Sigmoid colon (tissue), 7 donors: Measurements from ENCODE around the gene CAMK1G. TPM values are rescaled to one million over a fixed set of nuclear protein-coding genes. Genes with fewer than 3 reads are reported as not detected.

Source experiments
- DNase-seq: peaks from one replicate; pipeline ENCODE4 v3.0.0-alpha.2; 2019
- H3K27ac ChIP-seq, 4 donors: fragments of 200-600 bp; sonication (generic); one replicate each; pipeline ENCODE4 v1.5.1; 2016 to 2019; ENCODE audit warnings: mild to moderate bottlenecking in 1 of 4
- H3K27me3 ChIP-seq, 3 donors: fragments of 200-600 bp; sonication (generic); one replicate each; pipeline ENCODE4 v1.5.1; 2019; ENCODE audit warnings: mild to moderate bottlenecking in 1 of 3
- H3K36me3 ChIP-seq, 4 donors: fragments of 200-600 bp; sonication (generic); one replicate each; pipeline ENCODE4 v1.5.1; 2016 to 2019
- H3K4me1 ChIP-seq, 4 donors: fragments of 200-600 bp; sonication (generic); one replicate each; pipeline ENCODE4 v1.5.1; 2017 to 2019
- H3K4me3 ChIP-seq, 4 donors: fragments of 200-600 bp; sonication (generic); one replicate each; pipeline ENCODE4 v1.5.1; 2017 to 2019; ENCODE audit warnings: mild to moderate bottlenecking in 2 of 4, moderate library complexity in 1 of 4
- H3K9me3 ChIP-seq, 4 donors: fragments of 200-600 bp in 3 of 4; sonication (generic) in 3 of 4; one replicate each; pipeline versions ENCODE4 v1.5.1 to v1.6.1; 2013 to 2019
- EP300 ChIP-seq, 4 donors: sonication (generic); formaldehyde crosslinking; IDR thresholded peaks; one replicate each; pipeline ENCODE4 v1.6.1; 2017; ENCODE audit warnings: antibody characterized with exemption in 4 of 4
- POLR2A ChIP-seq, 2 donors: fragments of 450-650 bp; IDR thresholded peaks; one replicate each; pipeline ENCODE4 v1.6.1; 2016; ENCODE audit warnings: antibody characterized with exemption in 2 of 2, mild to moderate bottlenecking in 2 of 2, moderate library complexity in 2 of 2
- POLR2AphosphoS5 ChIP-seq, 4 donors: sonication (generic); formaldehyde crosslinking; IDR thresholded peaks; one replicate each; pipeline ENCODE4 v1.6.1; 2017; ENCODE audit warnings: antibody characterized with exemption in 4 of 4
- WGBS, 2 donors: extraction: QIAGEN DNeasy Blood & Tissue Kit; methylation state at CpG; one replicate each; pipeline ENCODE4 v1.1.7; 2013; 5-methylcytosine and 5-hydroxymethylcytosine counted together
- intact Hi-C: fragments of 100-400 bp; cut with DNase I; formaldehyde crosslinking; loops from one replicate; pipeline ENCODE4 v1.15.1; 2023
- polyA plus RNA-seq, 3 donors: library from polyadenylated mRNA; stranded (reverse); fragments of 200-250 nt; gene quantifications; one replicate each; pipeline ENCODE4 v1.2.3, GENCODE V29; 2013
- total RNA-seq, 4 donors: library from RNA; depleted of rRNA; stranded (reverse); fragments of >200 nt; gene quantifications; one replicate each; pipeline ENCODE4 v1.1.0, GENCODE V29; 2016
- TF ChIP-seq, protein P1 (sequence below), 4 experiments: fragments of 450-650 bp in 3 of 4; fragments of 200-600 bp in 1 of 4; IDR thresholded peaks; one replicate each; pipeline ENCODE4 v1.5.1; 2016 to 2019; ENCODE audit warnings: antibody characterized with exemption in 4 of 4, mild to moderate bottlenecking in 3 of 4, moderate library complexity in 2 of 4
- donor health status: healthy with polysubstance abuse.
- donor health status: Bipolar disorder and iron deficiency.
- donor health status: healthy.

The CAMK1G gene
- total and polyA plus RNA-seq, 7 donors = 0.16 to 1.4 (median 0.48) TPM; not detected in 2

- 51 to 76% methylated on average over 1 of the region's 1 CpG for WGBS, 2 donors
- H3K27me3 ChIP-seq = no peaks in the 10 kb centered on the region
- H3K4me3 ChIP-seq = no peak overlapping the region
- no peak for DNase-seq
- no peaks in the 10 kb centered on the region for H3K36me3 ChIP-seq
- TF ChIP-seq POLR2A (IDR thresholded peaks at IDR 0.05) (no peak), POLR2AphosphoS5 (IDR thresholded peaks at IDR 0.05) (no peak), EP300 (IDR thresholded peaks at IDR 0.05) (no peak)
- TF ChIP-seq, protein P1, sequence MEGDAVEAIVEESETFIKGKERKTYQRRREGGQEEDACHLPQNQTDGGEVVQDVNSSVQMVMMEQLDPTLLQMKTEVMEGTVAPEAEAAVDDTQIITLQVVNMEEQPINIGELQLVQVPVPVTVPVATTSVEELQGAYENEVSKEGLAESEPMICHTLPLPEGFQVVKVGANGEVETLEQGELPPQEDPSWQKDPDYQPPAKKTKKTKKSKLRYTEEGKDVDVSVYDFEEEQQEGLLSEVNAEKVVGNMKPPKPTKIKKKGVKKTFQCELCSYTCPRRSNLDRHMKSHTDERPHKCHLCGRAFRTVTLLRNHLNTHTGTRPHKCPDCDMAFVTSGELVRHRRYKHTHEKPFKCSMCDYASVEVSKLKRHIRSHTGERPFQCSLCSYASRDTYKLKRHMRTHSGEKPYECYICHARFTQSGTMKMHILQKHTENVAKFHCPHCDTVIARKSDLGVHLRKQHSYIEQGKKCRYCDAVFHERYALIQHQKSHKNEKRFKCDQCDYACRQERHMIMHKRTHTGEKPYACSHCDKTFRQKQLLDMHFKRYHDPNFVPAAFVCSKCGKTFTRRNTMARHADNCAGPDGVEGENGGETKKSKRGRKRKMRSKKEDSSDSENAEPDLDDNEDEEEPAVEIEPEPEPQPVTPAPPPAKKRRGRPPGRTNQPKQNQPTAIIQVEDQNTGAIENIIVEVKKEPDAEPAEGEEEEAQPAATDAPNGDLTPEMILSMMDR (IDR thresholded peaks at IDR 0.05) = no peak
- H3K9me3 ChIP-seq = no peaks in the 10 kb centered on the region
- intact Hi-C loops = no loop called here
- H3K27ac ChIP-seq = no peak overlapping the region
- no peaks in the 10 kb centered on the region for H3K4me1 ChIP-seq
Measured at GRCh38 chr1:209661071-209661470, 77.6 kb downstream of the CAMK1G start.

- DNase-seq = no peak
- Histone ChIP-seq H3K4me1 (no peaks in the 10 kb centered on the region), H3K27me3 (no peaks in the 10 kb centered on the region), H3K4me3 (no peak overlapping the region), H3K27ac (no peak overlapping the region), H3K9me3 (no peaks in the 10 kb centered on the region), H3K36me3 (no peaks in the 10 kb centered on the region)
- intact Hi-C loops = no loop called here
- TF ChIP-seq POLR2AphosphoS5 (IDR thresholded peaks at IDR 0.05) = no peak
- TF ChIP-seq, protein P1 (IDR thresholded peaks at IDR 0.05) = no peak
- TF ChIP-seq POLR2A (IDR thresholded peaks at IDR 0.05) = no peak
- TF ChIP-seq EP300 (IDR thresholded peaks at IDR 0.05) = no peak
- 24 to 74% methylated on average over 3 of the region's 3 CpGs for WGBS, 2 donors
Measured at GRCh38 chr1:209662879-209663327, 79.4 kb downstream of the CAMK1G start.

Other genes with a start within 250 kb of the CAMK1G start
- under 1 TPM in 3 of 4 donors, not detected in 1; 0.14 to 0.55 (median 0.16) TPM for gene LAMB3, start 68.7 kb downstream of the CAMK1G start, total RNA-seq
- 10 to 100 TPM; 18.0 to 49.4 (median 21.0) TPM for gene LAMB3, start 68.7 kb downstream of the CAMK1G start, polyA plus RNA-seq
- gene G0S2, start 91.7 kb downstream of the CAMK1G start, total RNA-seq = 10 to 100 TPM; 19.3 to 33.5 (median 21.5) TPM
- gene G0S2, start 91.7 kb downstream of the CAMK1G start, polyA plus RNA-seq = 10 to 100 TPM; 25.2 to 70.5 (median 59.3) TPM
- gene HSD11B1, start 121.1 kb downstream of the CAMK1G start, total RNA-seq = 10 to 100 TPM in 1 of 4 donors, 1 to 10 TPM in 3; 2.0 to 10.0 (median 3.7) TPM
- 1 to 10 TPM in 2 of 3 donors, not detected in 1; 2.2 to 2.4 TPM for gene HSD11B1, start 121.1 kb downstream of the CAMK1G start, polyA plus RNA-seq
- gene TRAF3IP3, start 172.3 kb downstream of the CAMK1G start, total RNA-seq = 1 to 10 TPM; 1.1 to 2.7 (median 1.4) TPM
- gene TRAF3IP3, start 172.3 kb downstream of the CAMK1G start, polyA plus RNA-seq = 10 to 100 TPM in 1 of 3 donors, 1 to 10 TPM in 2; 1.2 to 43.7 (median 1.8) TPM
- 1 to 10 TPM in 1 of 4 donors, under 1 TPM in 3; 0.28 to 1.4 (median 0.60) TPM for gene C1orf74, start 200.8 kb downstream of the CAMK1G start, total RNA-seq
- gene C1orf74, start 200.8 kb downstream of the CAMK1G start, polyA plus RNA-seq = 1 to 10 TPM; 1.2 to 1.8 (median 1.4) TPM
- 1 to 10 TPM in 1 of 4 donors, under 1 TPM in 3; 0.28 to 1.1 (median 0.37) TPM for gene IRF6, start 222.4 kb downstream of the CAMK1G start, total RNA-seq
- gene IRF6, start 222.4 kb downstream of the CAMK1G start, polyA plus RNA-seq = 10 to 100 TPM; 29.0 to 58.5 (median 51.1) TPM
- gene UTP25, start 244.3 kb downstream of the CAMK1G start, total RNA-seq = 1 to 10 TPM; 5.7 to 8.6 (median 6.9) TPM
- gene UTP25, start 244.3 kb downstream of the CAMK1G start, polyA plus RNA-seq = 1 to 10 TPM; 1.2 to 3.7 (median 1.6) TPM